ENCODE data around the gene AFG3L2. TPM values are rescaled to one million over a fixed set of nuclear protein-coding genes. Genes with fewer than 3 reads are reported as not detected.

The AFG3L2 gene
- total and polyA plus RNA-seq, 4 donors: 22.5 to 55.4 (median 27.6) TPM

GRCh38 chr18:12299862-12300261 is 77.2 kb downstream of the AFG3L2 start:
- no peaks in the 10 kb centered on the region for H3K36me3 ChIP-seq (ENCODE audit: control insufficient read depth in 4 of 4, insufficient read depth in 3 of 4, low read depth in 1 of 4, low read length in 3 of 4)
- H3K4me1 ChIP-seq (ENCODE audit: control insufficient read depth in 4 of 4, insufficient read depth in 4 of 4, low read length in 3 of 4): no peaks in the 10 kb centered on the region
- TF ChIP-seq FOXA2 (IDR thresholded peaks at IDR 0.05) (no peak), EGR1 (IDR thresholded peaks at IDR 0.05; ENCODE audit: low read depth in 2 of 2) (no peak), GABPA (IDR thresholded peaks at IDR 0.05 in 1 of 2, conservative IDR thresholded peaks at IDR 0.05 in 1 of 2) (no peak), HNF4A (conservative IDR thresholded peaks at IDR 0.05) (no peak)
- no peaks in the 10 kb centered on the region for H3K9me3 ChIP-seq (ENCODE audit: control insufficient read depth in 4 of 4, low read length in 3 of 4)
- peaks cover 0 to 3% (median 0%) of the 10 kb centered on the region in 4 donors for H3K27me3 ChIP-seq (ENCODE audit: control insufficient read depth in 4 of 4, insufficient read depth in 4 of 4, low read length in 3 of 4)
- H3K27ac ChIP-seq (ENCODE audit: low read depth in 1 of 2, low read length in 2 of 2): no peak overlapping the region
- no peak overlapping the region for H3K9ac ChIP-seq (ENCODE audit: low read depth in 1 of 2, low read length in 2 of 2)
- DNase-seq (ENCODE audit: low spot score): no peak
- no peak overlapping the region for H3K4me3 ChIP-seq (ENCODE audit: low read depth in 1 of 3, low read length in 3 of 3)
- 72% methylated on average over 2 of the region's 2 CpGs for WGBS

GRCh38 chr18:12296457-12296856 is 80.6 kb downstream of the AFG3L2 start:
- 67% methylated on average over 1 of the region's 1 CpG for WGBS
- H3K9ac ChIP-seq (ENCODE audit: low read depth in 1 of 2, low read length in 2 of 2): no peak overlapping the region
- H3K9me3 ChIP-seq (ENCODE audit: control insufficient read depth in 4 of 4, low read length in 3 of 4): no peaks in the 10 kb centered on the region
- H3K36me3 ChIP-seq (ENCODE audit: control insufficient read depth in 4 of 4, insufficient read depth in 3 of 4, low read depth in 1 of 4, low read length in 3 of 4): no peaks in the 10 kb centered on the region
- H3K27ac ChIP-seq (ENCODE audit: low read depth in 1 of 2, low read length in 2 of 2): no peak overlapping the region
- TF ChIP-seq FOXA1 (IDR thresholded peaks at IDR 0.05) (no peak), MAX (IDR thresholded peaks at IDR 0.05) (no peak), FOXA2 (IDR thresholded peaks at IDR 0.05) (no peak), HNF4G (IDR thresholded peaks at IDR 0.05) (no peak), NR2F2 (IDR thresholded peaks at IDR 0.05) (no peak), REST (IDR thresholded peaks at IDR 0.05) (no peak), CTCF (IDR thresholded peaks at IDR 0.05; ENCODE audit: low read depth, low read length, missing input control) (no peak), HNF4A (conservative IDR thresholded peaks at IDR 0.05) (no peak), RXRA (IDR thresholded peaks at IDR 0.05) (no peak), TAF1 (conservative IDR thresholded peaks at IDR 0.05) (no peak), YY1 (IDR thresholded peaks at IDR 0.05) (no peak), RAD21 (IDR thresholded peaks at IDR 0.05) (no peak), SP1 (IDR thresholded peaks at IDR 0.05) (no peak), ZBTB33 (IDR thresholded peaks at IDR 0.05) (no peak), EGR1 (IDR thresholded peaks at IDR 0.05; ENCODE audit: low read depth in 2 of 2) (no peak), JUND (IDR thresholded peaks at IDR 0.05) (no peak), GABPA (IDR thresholded peaks at IDR 0.05 in 1 of 2, conservative IDR thresholded peaks at IDR 0.05 in 1 of 2) (no peak), ATF3 (IDR thresholded peaks at IDR 0.05) (no peak)
- no peak overlapping the region for H3K4me3 ChIP-seq (ENCODE audit: low read depth in 1 of 3, low read length in 3 of 3)
- H3K27me3 ChIP-seq (ENCODE audit: control insufficient read depth in 4 of 4, insufficient read depth in 4 of 4, low read length in 3 of 4): no peaks in the 10 kb centered on the region
- no peaks in the 10 kb centered on the region for H3K4me1 ChIP-seq (ENCODE audit: control insufficient read depth in 4 of 4, insufficient read depth in 4 of 4, low read length in 3 of 4)
- peak; percentile 27 for DNase-seq (ENCODE audit: low spot score)
